ENCODE results near the gene OR2T6.
"Not testable (repeated sequence)": the region's sequence is repeated elsewhere in the genome, so short reads cannot be mapped to it uniquely, and the experiment has no call there.

The OR2T6 gene

DNA sequence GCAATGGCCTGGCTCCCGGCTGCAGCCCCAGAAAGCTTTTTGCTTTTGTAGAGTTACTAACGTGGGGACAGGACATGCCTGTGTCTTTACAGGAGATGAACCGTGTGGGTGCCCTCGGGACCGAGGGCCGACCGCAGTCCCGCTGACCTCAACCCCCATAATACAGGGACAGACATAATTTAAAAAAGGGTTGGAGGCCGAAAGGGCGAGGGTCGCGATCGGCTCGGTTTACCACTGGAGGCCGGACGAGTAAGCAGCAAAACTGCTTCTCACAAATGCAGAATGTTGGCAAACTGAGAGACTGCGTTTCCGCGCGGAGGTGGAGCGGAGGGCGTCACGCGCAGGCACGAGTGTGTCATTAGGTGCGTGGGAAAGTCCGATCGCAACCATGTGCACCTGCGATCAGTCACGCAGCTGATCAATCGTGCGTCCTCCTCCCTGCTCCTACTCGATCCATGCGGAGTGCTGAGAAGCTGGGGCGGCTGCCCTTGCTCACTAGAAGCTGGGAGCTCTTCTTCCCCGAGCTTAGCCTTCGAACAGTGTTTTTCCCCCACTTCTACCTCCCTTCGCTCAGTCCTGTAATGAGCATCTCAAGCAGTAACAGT is 58.4 kb downstream of the OR2T6 start:
- not testable (repeated sequence) for FAIRE-seq

DNA sequence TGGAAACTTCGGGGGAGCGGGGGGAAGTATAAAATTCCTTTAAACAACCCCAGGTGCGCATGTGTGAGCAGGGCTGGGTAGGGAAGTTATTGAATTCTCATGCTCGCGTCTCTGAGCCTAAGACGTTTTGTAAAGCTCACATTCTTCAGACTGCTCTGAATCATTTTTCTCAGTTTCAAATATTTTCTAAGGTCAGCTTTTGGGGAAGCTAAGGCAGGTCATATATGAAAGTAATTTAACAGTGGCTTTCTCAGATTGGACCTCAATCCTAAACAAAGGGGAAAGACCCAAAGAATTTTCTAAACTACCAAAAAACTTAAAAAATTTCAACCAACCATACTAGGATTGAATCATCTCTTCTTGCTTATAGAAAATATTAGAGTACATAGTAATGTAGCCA is 59.4 kb downstream of the OR2T6 start:
- FAIRE-seq: not testable (repeated sequence)

DNA sequence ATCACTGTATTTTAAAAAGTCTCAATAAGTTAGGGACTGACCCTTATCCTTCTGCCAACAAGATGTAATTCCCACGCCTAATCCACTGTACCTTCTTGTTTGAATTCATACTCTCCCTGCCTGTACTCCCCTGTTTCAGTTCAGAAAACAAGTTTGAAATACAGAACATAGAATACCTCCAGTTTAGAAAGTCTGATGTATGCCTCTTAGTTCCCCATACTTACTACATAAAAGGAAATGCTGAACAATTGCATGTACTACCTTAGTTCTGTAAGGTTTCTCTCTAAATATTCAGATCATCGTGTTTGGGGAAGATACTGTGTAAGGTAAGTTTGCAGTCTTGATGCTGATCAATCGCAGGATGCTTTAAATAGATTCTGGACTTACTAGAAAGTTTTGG is 60.8 kb downstream of the OR2T6 start:
- not testable (repeated sequence) for FAIRE-seq

DNA sequence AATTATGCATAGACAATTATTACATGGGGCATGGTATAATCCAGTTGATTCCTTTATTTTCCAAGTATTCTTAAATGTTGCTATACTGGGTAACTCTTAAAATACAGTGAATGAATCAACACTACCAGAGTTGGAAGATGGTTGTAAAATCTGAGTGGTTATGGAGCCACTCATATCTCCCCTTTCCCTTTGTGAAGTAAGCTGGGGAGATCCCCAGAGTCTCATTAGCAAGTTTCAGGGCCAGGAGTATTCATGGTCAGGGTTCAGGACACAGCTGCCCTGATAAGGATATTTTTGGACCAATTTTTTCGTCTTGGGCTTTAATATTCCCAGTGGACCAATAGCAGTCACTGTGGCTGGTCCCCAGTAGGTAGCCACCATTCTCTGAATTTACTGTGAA is 63.1 kb downstream of the OR2T6 start:
- not testable (repeated sequence) for FAIRE-seq

DNA sequence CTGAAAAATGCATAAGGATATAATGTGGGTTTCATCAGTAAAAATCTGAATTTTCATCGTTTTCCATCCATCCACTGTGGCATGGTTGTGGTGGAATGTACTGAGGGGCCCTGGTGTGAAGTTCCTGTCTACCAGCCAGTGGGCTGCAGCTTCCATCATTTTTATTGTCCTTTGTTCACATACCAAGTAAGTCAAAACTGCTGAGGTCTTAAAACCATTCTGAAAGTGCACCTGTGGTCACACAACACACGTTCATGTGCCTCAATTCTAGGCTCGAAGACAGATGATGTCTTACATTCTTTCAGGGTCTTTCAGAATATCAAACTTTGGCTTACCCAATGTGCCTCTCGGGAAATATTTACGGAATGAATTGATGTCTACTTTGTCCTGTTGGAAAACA is 63.7 kb downstream of the OR2T6 start:
- FAIRE-seq: not testable (repeated sequence)
